Measurements from ENCODE around the gene SLC6A15. TPM values are rescaled to one million over a fixed set of nuclear protein-coding genes. Genes with fewer than 3 reads are reported as not detected.

SLC6A15 gene
- total and polyA plus RNA-seq, 4 donors = not detected

DNA sequence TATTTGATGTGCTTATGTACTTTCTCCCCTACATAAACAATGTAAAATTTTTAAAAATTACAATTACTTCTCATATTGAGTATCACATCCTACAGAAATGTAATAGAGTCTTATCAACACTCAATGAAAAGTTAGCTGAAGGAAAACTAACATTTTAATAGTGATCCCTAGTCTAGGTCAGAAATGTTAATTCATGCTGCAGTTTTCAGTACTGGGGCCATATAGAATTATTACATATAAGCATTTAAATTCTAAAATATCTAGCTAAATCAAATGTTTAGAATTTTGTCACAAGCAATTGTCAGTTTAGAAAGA, 37.8 kb downstream of the SLC6A15 start:
- Histone ChIP-seq H3K36me3 (ENCODE audit: control insufficient read depth in 4 of 4, insufficient read depth in 3 of 4, low read depth in 1 of 4, low read length in 3 of 4) (no peaks in the 10 kb centered on the region), H3K4me3 (ENCODE audit: low read depth in 1 of 3, low read length in 3 of 3) (no peak overlapping the region), H3K27me3 (ENCODE audit: control insufficient read depth in 4 of 4, insufficient read depth in 4 of 4, low read length in 3 of 4) (peaks cover 0 to 2% (median 0%) of the 10 kb centered on the region in 4 donors), H3K9ac (ENCODE audit: low read depth in 1 of 2, low read length in 2 of 2) (no peak overlapping the region), H3K9me3 (ENCODE audit: control insufficient read depth in 4 of 4, low read length in 3 of 4) (no peaks in the 10 kb centered on the region), H3K4me1 (ENCODE audit: control insufficient read depth in 4 of 4, insufficient read depth in 4 of 4, low read length in 3 of 4) (no peaks in the 10 kb centered on the region), H3K27ac (ENCODE audit: low read depth in 1 of 2, low read length in 2 of 2) (no peak overlapping the region)
- DNase-seq (ENCODE audit: low spot score) = no peak
- TF ChIP-seq FOXA2 (IDR thresholded peaks at IDR 0.05) (no peak), RAD21 (IDR thresholded peaks at IDR 0.05) (no peak), MAX (IDR thresholded peaks at IDR 0.05) (no peak), ATF3 (IDR thresholded peaks at IDR 0.05) (no peak), RXRA (IDR thresholded peaks at IDR 0.05) (no peak), FOXA1 (IDR thresholded peaks at IDR 0.05) (no peak), NR2F2 (IDR thresholded peaks at IDR 0.05) (no peak), HNF4G (IDR thresholded peaks at IDR 0.05) (no peak), YY1 (IDR thresholded peaks at IDR 0.05) (no peak), TAF1 (conservative IDR thresholded peaks at IDR 0.05) (no peak), CTCF (IDR thresholded peaks at IDR 0.05; ENCODE audit: low read depth, low read length, missing input control) (no peak), SP1 (IDR thresholded peaks at IDR 0.05) (no peak), JUND (IDR thresholded peaks at IDR 0.05) (no peak)
- TF ChIP-seq, protein P1, sequence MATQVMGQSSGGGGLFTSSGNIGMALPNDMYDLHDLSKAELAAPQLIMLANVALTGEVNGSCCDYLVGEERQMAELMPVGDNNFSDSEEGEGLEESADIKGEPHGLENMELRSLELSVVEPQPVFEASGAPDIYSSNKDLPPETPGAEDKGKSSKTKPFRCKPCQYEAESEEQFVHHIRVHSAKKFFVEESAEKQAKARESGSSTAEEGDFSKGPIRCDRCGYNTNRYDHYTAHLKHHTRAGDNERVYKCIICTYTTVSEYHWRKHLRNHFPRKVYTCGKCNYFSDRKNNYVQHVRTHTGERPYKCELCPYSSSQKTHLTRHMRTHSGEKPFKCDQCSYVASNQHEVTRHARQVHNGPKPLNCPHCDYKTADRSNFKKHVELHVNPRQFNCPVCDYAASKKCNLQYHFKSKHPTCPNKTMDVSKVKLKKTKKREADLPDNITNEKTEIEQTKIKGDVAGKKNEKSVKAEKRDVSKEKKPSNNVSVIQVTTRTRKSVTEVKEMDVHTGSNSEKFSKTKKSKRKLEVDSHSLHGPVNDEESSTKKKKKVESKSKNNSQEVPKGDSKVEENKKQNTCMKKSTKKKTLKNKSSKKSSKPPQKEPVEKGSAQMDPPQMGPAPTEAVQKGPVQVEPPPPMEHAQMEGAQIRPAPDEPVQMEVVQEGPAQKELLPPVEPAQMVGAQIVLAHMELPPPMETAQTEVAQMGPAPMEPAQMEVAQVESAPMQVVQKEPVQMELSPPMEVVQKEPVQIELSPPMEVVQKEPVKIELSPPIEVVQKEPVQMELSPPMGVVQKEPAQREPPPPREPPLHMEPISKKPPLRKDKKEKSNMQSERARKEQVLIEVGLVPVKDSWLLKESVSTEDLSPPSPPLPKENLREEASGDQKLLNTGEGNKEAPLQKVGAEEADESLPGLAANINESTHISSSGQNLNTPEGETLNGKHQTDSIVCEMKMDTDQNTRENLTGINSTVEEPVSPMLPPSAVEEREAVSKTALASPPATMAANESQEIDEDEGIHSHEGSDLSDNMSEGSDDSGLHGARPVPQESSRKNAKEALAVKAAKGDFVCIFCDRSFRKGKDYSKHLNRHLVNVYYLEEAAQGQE (IDR thresholded peaks at IDR 0.05) = no peak
- TF ChIP-seq, protein P2, sequence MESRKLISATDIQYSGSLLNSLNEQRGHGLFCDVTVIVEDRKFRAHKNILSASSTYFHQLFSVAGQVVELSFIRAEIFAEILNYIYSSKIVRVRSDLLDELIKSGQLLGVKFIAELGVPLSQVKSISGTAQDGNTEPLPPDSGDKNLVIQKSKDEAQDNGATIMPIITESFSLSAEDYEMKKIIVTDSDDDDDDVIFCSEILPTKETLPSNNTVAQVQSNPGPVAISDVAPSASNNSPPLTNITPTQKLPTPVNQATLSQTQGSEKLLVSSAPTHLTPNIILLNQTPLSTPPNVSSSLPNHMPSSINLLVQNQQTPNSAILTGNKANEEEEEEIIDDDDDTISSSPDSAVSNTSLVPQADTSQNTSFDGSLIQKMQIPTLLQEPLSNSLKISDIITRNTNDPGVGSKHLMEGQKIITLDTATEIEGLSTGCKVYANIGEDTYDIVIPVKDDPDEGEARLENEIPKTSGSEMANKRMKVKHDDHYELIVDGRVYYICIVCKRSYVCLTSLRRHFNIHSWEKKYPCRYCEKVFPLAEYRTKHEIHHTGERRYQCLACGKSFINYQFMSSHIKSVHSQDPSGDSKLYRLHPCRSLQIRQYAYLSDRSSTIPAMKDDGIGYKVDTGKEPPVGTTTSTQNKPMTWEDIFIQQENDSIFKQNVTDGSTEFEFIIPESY (IDR thresholded peaks at IDR 0.05) = no peak

DNA sequence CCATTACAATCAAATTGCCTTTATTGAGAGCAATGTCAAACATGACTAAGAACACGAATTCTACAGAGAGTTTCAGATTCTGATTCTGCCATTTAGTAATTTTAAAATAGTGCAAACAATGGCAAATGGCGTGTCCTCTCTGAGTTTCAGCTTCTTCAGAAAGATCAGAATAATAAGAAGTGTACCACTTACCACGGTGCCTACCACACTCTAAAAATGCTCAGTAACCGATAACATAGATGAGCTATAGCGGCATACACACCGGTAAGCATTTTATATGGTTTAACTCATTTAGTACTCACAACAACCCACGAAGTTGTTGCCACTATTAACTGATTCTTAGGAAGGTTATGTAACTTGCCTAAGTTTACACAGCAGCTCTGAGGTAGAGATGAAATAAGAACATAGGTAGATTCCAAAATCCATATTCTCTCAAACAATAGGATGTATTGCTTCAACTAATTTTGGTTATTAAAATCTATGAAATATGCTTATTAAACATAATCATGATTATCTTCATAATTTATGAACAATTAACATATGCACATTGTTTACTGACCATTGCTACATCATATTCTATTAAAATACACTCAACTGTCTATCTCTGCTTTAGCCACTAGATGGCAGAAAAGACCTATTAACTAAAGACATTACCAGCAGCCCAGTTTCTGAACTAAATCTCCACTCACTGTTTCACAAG, 38.3 kb downstream of the SLC6A15 start:
- Histone ChIP-seq H3K36me3 (ENCODE audit: control insufficient read depth in 4 of 4, insufficient read depth in 3 of 4, low read depth in 1 of 4, low read length in 3 of 4) (no peaks in the 10 kb centered on the region), H3K27ac (ENCODE audit: low read depth in 1 of 2, low read length in 2 of 2) (no peak overlapping the region), H3K9me3 (ENCODE audit: control insufficient read depth in 4 of 4, low read length in 3 of 4) (no peaks in the 10 kb centered on the region), H3K27me3 (ENCODE audit: control insufficient read depth in 4 of 4, insufficient read depth in 4 of 4, low read length in 3 of 4) (peaks cover 0 to 2% (median 0%) of the 10 kb centered on the region in 4 donors), H3K4me1 (ENCODE audit: control insufficient read depth in 4 of 4, insufficient read depth in 4 of 4, low read length in 3 of 4) (no peaks in the 10 kb centered on the region), H3K4me3 (ENCODE audit: low read depth in 1 of 3, low read length in 3 of 3) (no peak overlapping the region), H3K9ac (ENCODE audit: low read depth in 1 of 2, low read length in 2 of 2) (no peak overlapping the region)
- TF ChIP-seq GABPA (IDR thresholded peaks at IDR 0.05 in 1 of 2, conservative IDR thresholded peaks at IDR 0.05 in 1 of 2) (no peak), NR2F2 (IDR thresholded peaks at IDR 0.05) (no peak), CTCF (IDR thresholded peaks at IDR 0.05; ENCODE audit: low read depth, low read length, missing input control) (peak; percentile 84), EGR1 (IDR thresholded peaks at IDR 0.05; ENCODE audit: low read depth in 2 of 2) (no peak), MAX (IDR thresholded peaks at IDR 0.05) (no peak), JUND (IDR thresholded peaks at IDR 0.05) (no peak), HNF4A (conservative IDR thresholded peaks at IDR 0.05) (no peak), RAD21 (IDR thresholded peaks at IDR 0.05) (peak; percentile 91 to 94)
- TF ChIP-seq, protein P1 (IDR thresholded peaks at IDR 0.05) = no peak
- 43% methylated on average over 7 of the region's 7 CpGs for WGBS
- DNase-seq (ENCODE audit: low spot score) = no peak

Measured in liver (tissue), 9 donors.